ENCODE results near the gene CXCR6.

DNA sequence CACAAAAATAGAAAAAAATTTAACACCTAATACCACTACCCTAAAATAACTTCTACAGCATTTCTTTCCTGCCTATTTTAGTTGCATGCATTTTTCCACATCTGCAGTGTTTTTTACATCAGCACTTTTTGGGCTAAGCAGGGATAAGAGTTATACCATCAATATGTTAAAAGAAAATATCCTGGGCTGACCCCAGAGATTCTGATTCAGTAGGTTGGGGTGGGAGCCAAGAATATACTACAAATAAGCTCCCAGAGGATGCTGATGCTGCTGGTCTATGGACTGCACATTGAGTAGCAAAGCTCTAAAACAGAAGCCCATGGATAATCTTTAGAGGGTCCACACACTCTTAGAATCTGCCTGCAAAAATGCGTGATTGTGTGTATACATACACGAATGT is 37.6 kb downstream of the CXCR6 start:
- TF ChIP-seq FOXM1 (IDR thresholded peaks at IDR 0.05; ENCODE audit: borderline replicate concordance) (no peak), CTBP1 (IDR thresholded peaks at IDR 0.05; ENCODE audit: borderline replicate concordance) (no peak), FOXA1 (IDR thresholded peaks at IDR 0.05) (no peak), FOXK2 (IDR thresholded peaks at IDR 0.05) (no peak), ZNF384 (IDR thresholded peaks at IDR 0.05) (no peak)

Measured in HEK293T (cell line).